BLaER1 treated with 17β-estradiol and CSF1 and Interleukin-3, amounts not matched to agents 10 nM and 100 nM (cell line): Measurements from ENCODE around the gene DISC1.

Experiments
- H3K27ac ChIP-seq, 11 experiments: shearing (Covaris generic); formaldehyde crosslinking; 2 replicates each; pipeline ENCODE4 v1.8.1; 2022
- H3K27me3 ChIP-seq, 11 experiments: shearing (Covaris generic); formaldehyde crosslinking; 2 replicates each; pipeline ENCODE4 v1.8.1; 2022
- H3K36me3 ChIP-seq, 11 experiments: shearing (Covaris generic); formaldehyde crosslinking; 2 replicates each; pipeline ENCODE4 v1.8.1; 2022
- H3K4me1 ChIP-seq, 10 experiments: shearing (Covaris generic); formaldehyde crosslinking; 2 replicates each; pipeline ENCODE4 v1.8.1; 2022
- H3K4me2 ChIP-seq, 11 experiments: shearing (Covaris generic); formaldehyde crosslinking; 2 replicates each; pipeline ENCODE4 v1.8.1; 2022
- H3K4me3 ChIP-seq, 10 experiments: shearing (Covaris generic); formaldehyde crosslinking; 2 replicates each; pipeline ENCODE4 v1.8.1; 2022
- H3K9ac ChIP-seq, 11 experiments: shearing (Covaris generic); formaldehyde crosslinking; 2 replicates each; pipeline ENCODE4 v1.8.1; 2022
- H3K9me3 ChIP-seq, 11 experiments: shearing (Covaris generic); formaldehyde crosslinking; replicated peaks in 1 of 11; 2 replicates each; pipeline ENCODE4 v1.8.1; 2022
- H4K20me1 ChIP-seq, 11 experiments: shearing (Covaris generic); formaldehyde crosslinking; 2 replicates each; pipeline ENCODE4 v1.8.1; 2022
- Cebpa-rat ChIP-seq, 11 experiments: shearing (Covaris generic); IDR thresholded peaks; 2 replicates each; pipeline ENCODE4 v1.8.1; 2022

The DISC1 gene

GRCh38 chr1:231735411-231735810, 108.8 kb downstream of the DISC1 start:
- Histone ChIP-seq H3K27ac (no peak overlapping the region), H3K4me3 (no peak overlapping the region), H4K20me1 (peaks cover 0 to 5% (median 0%) of the 10 kb centered on the region in 11 experiments; a peak in 1 of 22 replicates), H3K27me3 (no peaks in the 10 kb centered on the region), H3K9me3 (peaks cover 7 to 23% (median 18%) of the 10 kb centered on the region in 11 experiments; a peak in 18 of 22 replicates), H3K9ac (no peak overlapping the region), H3K4me1 (peaks cover 0 to 8% (median 0%) of the 10 kb centered on the region in 10 experiments; a peak in 1 of 20 replicates), H3K36me3 (peaks cover 0 to 43% (median 0%) of the 10 kb centered on the region in 11 experiments; a peak in 9 of 22 replicates), H3K4me2 (no peak overlapping the region)
- no peak for TF ChIP-seq Cebpa-rat (IDR thresholded peaks at IDR 0.05)

- Histone ChIP-seq H3K27me3 (no peaks in the 10 kb centered on the region), H4K20me1 (peaks cover 0 to 5% (median 0%) of the 10 kb centered on the region in 11 experiments; a peak in 1 of 22 replicates), H3K36me3 (peaks cover 0 to 43% (median 0%) of the 10 kb centered on the region in 11 experiments; a peak in 9 of 22 replicates), H3K9ac (no peak overlapping the region), H3K27ac (no peak overlapping the region), H3K4me2 (no peak overlapping the region), H3K9me3 (peaks cover 4 to 21% (median 13%) of the 10 kb centered on the region in 11 experiments; a peak in 18 of 22 replicates), H3K4me1 (peaks cover 0 to 8% (median 0%) of the 10 kb centered on the region in 10 experiments; a peak in 1 of 20 replicates), H3K4me3 (no peak overlapping the region)
- no peak for TF ChIP-seq Cebpa-rat (IDR thresholded peaks at IDR 0.05)
Measured at GRCh38 chr1:231735941-231736340, 109.4 kb downstream of the DISC1 start.

- H3K27ac ChIP-seq = no peak overlapping the region
- H3K9ac ChIP-seq = no peak overlapping the region
- no peak for TF ChIP-seq Cebpa-rat (IDR thresholded peaks at IDR 0.05)
- H3K4me1 ChIP-seq = peaks cover 0 to 8% (median 0%) of the 10 kb centered on the region in 10 experiments; a peak in 1 of 20 replicates
- no peak overlapping the region for H3K4me3 ChIP-seq
- no peaks in the 10 kb centered on the region for H3K27me3 ChIP-seq
- H4K20me1 ChIP-seq = peaks cover 0 to 5% (median 0%) of the 10 kb centered on the region in 11 experiments; a peak in 1 of 22 replicates
- peaks cover 0 to 40% (median 0%) of the 10 kb centered on the region in 11 experiments; a peak in 9 of 22 replicates for H3K36me3 ChIP-seq
- peaks cover 0 to 16% (median 8%) of the 10 kb centered on the region in 11 experiments; a peak in 9 of 22 replicates for H3K9me3 ChIP-seq
- H3K4me2 ChIP-seq = no peak overlapping the region
Measured at GRCh38 chr1:231736464-231736863, 109.9 kb downstream of the DISC1 start.

GRCh38 chr1:231738554-231738953, 112.0 kb downstream of the DISC1 start:
- peaks cover 0 to 8% (median 0%) of the 10 kb centered on the region in 10 experiments; a peak in 1 of 20 replicates for H3K4me1 ChIP-seq
- no peak for TF ChIP-seq Cebpa-rat (IDR thresholded peaks at IDR 0.05)

GRCh38 chr1:231743966-231744365, 117.4 kb downstream of the DISC1 start:
- H3K9ac ChIP-seq = no peak overlapping the region
- no peak for TF ChIP-seq Cebpa-rat (IDR thresholded peaks at IDR 0.05)

More at GRCh38 chr1:231738554-231738953, 112.0 kb downstream of the DISC1 start:
- H3K4me2 ChIP-seq = no peak overlapping the region
- no peak overlapping the region for H3K4me3 ChIP-seq
- no peak overlapping the region for H3K9ac ChIP-seq
- peaks cover 0 to 4% (median 0%) of the 10 kb centered on the region in 11 experiments; a peak in 2 of 22 replicates for H3K9me3 ChIP-seq
- H3K27ac ChIP-seq = no peak overlapping the region
- no peaks in the 10 kb centered on the region for H3K27me3 ChIP-seq
- peaks cover 0 to 5% (median 0%) of the 10 kb centered on the region in 11 experiments; a peak in 1 of 22 replicates for H4K20me1 ChIP-seq
- peaks cover 0 to 42% (median 0%) of the 10 kb centered on the region in 11 experiments; a peak in 9 of 22 replicates for H3K36me3 ChIP-seq

GRCh38 chr1:231748760-231749415, 122.3 kb downstream of the DISC1 start:
- Histone ChIP-seq H3K4me1 (peaks cover 0 to 11% (median 0%) of the 10 kb centered on the region in 10 experiments; a peak in 6 of 20 replicates), H3K9ac (no peak overlapping the region)

More at GRCh38 chr1:231743966-231744365, 117.4 kb downstream of the DISC1 start:
- Histone ChIP-seq H4K20me1 (no peaks in the 10 kb centered on the region; a peak in 1 of 22 replicates), H3K9me3 (peaks cover 0 to 21% (median 9%) of the 10 kb centered on the region in 11 experiments; a peak in 15 of 22 replicates), H3K4me1 (no peaks in the 10 kb centered on the region), H3K27me3 (no peaks in the 10 kb centered on the region), H3K4me3 (no peak overlapping the region), H3K4me2 (no peak overlapping the region), H3K36me3 (peaks cover 0 to 47% (median 3%) of the 10 kb centered on the region in 11 experiments; a peak in 9 of 22 replicates), H3K27ac (no peak overlapping the region)

GRCh38 chr1:231750296-231750695, 123.7 kb downstream of the DISC1 start:
- Histone ChIP-seq H3K27ac (no peak overlapping the region), H3K4me3 (no peak overlapping the region), H3K9me3 (peaks cover 30 to 65% (median 41%) of the 10 kb centered on the region in 11 experiments), H3K36me3 (peaks cover 34 to 78% (median 47%) of the 10 kb centered on the region in 11 experiments), H3K9ac (no peak overlapping the region), H4K20me1 (no peaks in the 10 kb centered on the region; a peak in 1 of 22 replicates), H3K4me1 (peaks cover 0 to 11% (median 0%) of the 10 kb centered on the region in 10 experiments; a peak in 6 of 20 replicates), H3K4me2 (0 out of 22 replicates have a peak overlapping the region, but pooled peaks of 1 of the 11 experiments have one; percentile 5), H3K27me3 (no peaks in the 10 kb centered on the region)
- no peak for TF ChIP-seq Cebpa-rat (IDR thresholded peaks at IDR 0.05)

More at GRCh38 chr1:231748760-231749415, 122.3 kb downstream of the DISC1 start:
- Histone ChIP-seq H3K9me3 (peaks cover 26 to 59% (median 36%) of the 10 kb centered on the region in 11 experiments), H3K27ac (no peak overlapping the region), H3K4me3 (no peak overlapping the region), H3K4me2 (no peak overlapping the region), H3K36me3 (peaks cover 34 to 68% (median 43%) of the 10 kb centered on the region in 11 experiments), H3K27me3 (no peaks in the 10 kb centered on the region), H4K20me1 (no peaks in the 10 kb centered on the region; a peak in 1 of 22 replicates)
- no peak for TF ChIP-seq Cebpa-rat (IDR thresholded peaks at IDR 0.05)

GRCh38 chr1:231750818-231751362, 124.3 kb downstream of the DISC1 start:
- peaks cover 34 to 78% (median 47%) of the 10 kb centered on the region in 11 experiments for H3K36me3 ChIP-seq
- H3K9ac ChIP-seq = no peak overlapping the region
- no peaks in the 10 kb centered on the region; a peak in 1 of 22 replicates for H4K20me1 ChIP-seq
- H3K27ac ChIP-seq = no peak overlapping the region
- TF ChIP-seq Cebpa-rat (IDR thresholded peaks at IDR 0.05) = no peak
- H3K4me1 ChIP-seq = peaks cover 0 to 11% (median 0%) of the 10 kb centered on the region in 10 experiments; a peak in 6 of 20 replicates
- H3K27me3 ChIP-seq = no peaks in the 10 kb centered on the region
- H3K4me2 ChIP-seq = 0 out of 22 replicates have a peak overlapping the region, but pooled peaks of 1 of the 11 experiments have one; percentile 5
- peaks cover 30 to 62% (median 41%) of the 10 kb centered on the region in 11 experiments for H3K9me3 ChIP-seq
- no peak overlapping the region for H3K4me3 ChIP-seq
